GM19043 (cell line): Measurements from ENCODE around the gene HOXC11.

Experiments
- ATAC-seq: cut with Tn5 transposase; IDR thresholded peaks from one replicate; pipeline ENCODE4 v1.9.1; 2021; ENCODE audit warnings: low read depth; ENCODE audit not compliant: unreplicated experiment

Gene HOXC11

GRCh38 chr12:53971686-53972085, 1.2 kb upstream of the HOXC11 start:
- ATAC-seq: no peak

GRCh38 chr12:53972152-53972702, 699 bp upstream of the HOXC11 start:
- ATAC-seq: no peak

DNA sequence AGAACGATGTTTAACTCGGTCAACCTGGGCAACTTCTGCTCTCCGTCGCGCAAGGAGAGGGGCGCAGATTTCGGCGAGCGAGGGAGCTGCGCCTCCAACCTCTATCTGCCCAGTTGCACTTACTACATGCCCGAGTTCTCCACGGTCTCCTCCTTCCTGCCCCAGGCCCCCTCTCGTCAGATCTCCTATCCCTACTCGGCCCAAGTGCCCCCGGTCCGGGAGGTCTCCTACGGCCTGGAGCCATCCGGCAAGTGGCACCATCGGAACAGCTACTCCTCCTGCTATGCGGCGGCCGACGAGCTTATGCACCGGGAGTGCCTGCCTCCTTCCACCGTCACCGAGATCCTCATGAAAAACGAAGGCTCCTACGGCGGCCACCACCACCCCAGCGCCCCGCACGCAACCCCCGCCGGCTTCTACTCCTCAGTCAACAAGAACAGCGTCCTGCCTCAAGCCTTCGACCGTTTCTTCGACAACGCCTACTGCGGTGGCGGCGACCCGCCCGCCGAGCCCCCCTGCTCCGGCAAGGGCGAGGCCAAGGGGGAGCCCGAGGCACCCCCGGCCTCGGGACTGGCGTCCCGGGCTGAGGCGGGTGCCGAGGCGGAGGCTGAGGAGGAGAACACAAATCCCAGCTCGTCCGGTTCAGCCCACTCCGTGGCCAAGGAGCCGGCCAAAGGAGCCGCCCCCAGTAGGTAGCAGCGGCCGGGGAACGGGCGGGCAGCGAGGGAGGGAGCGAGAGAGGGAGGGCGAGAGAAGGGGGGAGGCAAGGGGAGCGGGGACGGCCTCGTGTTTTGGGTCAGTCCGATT, 513 bp downstream of the HOXC11 start:
- ATAC-seq: no peak

DNA sequence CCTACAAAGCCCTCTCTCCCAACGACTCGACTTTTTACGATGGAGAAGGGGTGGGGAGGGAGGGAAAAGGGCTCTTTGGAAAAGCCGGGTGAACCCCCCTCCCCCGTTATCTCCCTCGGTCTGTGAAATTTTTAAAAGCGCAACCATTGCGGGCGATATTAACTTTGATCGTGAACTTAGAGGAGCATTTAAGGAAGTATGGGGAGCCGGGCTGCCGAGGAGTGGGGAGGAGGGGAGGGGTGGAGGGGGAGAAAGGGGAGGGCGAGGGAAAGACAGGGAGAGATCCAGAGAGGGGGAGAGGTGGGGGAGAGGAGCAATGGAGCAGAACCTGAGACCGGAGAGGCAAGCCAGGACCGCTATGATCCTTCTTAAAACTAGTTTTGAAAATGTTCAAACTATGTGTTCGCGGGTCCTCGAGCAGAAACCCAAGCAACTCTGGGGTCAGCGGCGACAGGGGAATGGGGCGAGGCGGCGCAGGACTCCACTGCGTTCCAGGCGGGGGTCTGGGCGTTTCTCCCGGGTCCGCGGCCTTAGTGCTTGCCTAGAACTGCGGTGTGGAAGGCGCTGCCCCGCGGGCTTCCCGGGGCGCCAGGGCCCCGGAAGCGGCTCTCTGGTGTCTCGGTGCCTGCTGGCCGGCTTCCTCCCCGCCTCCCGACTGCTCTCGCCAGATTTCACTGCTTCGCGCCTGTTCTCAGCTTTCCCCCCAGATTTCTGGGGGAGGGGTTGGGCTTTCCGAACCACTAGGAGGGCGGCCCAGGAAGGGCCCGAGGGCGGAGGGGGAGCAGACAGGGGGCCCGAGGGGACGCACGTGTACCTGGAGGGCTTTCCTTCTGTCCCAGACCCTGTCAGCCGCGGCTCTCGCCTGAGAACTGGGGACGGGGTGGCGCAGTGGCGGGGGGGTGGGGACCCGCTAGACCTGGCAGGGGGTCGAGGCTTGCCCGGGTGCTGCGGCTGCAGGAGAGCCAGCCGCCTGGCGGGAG, 1.4 kb downstream of the HOXC11 start, which contains the start of gene HOTAIR:
Gene HOTAIR, minus strand, starts transcription at position 871 of the 980 bp plus-strand sequence.
- ATAC-seq: no peak

DNA sequence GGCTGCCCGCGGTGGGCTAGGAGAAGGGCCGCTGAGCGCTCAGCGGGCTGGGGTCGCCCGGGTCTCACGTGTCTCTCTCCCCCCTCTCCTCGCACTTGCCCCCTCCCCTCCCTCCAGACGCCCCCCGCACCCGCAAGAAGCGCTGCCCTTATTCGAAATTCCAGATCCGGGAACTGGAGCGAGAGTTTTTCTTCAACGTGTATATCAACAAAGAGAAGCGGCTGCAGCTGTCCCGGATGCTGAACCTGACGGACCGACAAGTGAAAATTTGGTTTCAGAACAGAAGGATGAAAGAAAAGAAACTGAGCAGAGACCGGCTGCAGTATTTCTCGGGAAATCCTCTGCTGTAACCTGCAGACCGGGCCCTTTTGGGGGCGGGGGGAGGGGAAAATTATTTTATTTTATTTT, 2.1 kb downstream of the HOXC11 start:
- no peak for ATAC-seq

DNA sequence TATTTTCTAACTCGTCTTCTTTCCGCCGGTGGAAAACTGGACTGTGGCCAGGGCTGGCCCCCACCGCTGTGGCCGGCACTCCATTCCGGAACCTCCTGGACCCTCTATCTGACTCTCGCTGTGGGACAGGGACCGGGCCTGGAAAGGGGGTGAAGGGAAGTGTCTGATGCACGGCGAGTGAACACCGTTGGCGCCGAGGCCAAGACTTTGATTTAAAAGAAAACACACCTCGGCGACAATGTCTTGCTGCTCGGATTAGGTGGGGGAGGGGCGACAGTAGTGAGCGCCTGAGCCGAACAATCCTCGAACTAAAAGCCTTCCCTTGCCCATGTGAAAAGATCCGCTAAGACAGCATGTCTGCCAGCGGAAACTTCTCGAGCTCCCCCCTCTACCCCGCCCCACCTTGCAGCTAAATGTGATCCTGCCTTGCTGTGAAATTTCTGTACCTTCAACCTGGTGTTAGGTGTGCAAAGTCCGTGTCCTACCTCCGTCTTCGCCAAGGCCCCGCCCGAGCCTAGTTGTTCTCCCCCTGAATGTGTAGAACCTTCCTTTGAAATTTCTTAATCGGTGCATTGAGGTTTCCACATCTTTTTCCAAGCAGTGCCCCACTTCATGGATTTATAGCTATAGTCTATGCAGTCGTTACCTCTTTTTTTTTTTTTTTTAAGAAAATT, 2.7 kb downstream of the HOXC11 start:
- ATAC-seq: no peak

DNA sequence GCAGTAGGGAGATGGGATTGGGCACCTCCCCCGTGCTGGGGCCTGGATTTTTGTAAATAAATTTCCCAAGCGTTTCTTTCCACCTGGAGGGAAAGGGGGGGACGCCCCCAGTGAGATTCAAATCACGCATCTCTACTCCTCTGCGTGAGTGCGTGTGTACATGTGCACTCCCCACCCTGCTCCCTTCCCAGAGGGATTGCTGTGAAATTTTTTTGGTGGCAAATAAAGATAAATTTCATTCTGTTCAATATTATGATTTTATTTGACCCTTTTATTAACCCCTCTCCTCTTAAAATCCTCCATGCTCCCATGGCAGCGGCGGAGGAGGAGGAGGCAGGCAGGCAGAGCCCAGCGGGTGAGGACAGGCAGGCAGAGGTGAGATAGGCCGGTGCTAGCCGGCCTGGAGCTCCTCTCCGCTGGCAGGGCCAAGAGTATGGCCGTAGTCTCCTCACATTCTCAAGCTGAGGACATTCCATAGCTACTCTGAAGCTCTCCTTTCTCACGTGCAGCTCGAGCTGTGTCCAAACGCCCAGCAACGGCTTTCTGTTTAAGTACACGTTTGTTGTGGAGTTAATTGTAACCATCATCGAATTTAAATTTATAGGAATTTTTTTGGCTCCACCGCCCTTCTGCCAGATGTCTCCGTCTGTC, 3.4 kb downstream of the HOXC11 start:
- no peak for ATAC-seq

DNA sequence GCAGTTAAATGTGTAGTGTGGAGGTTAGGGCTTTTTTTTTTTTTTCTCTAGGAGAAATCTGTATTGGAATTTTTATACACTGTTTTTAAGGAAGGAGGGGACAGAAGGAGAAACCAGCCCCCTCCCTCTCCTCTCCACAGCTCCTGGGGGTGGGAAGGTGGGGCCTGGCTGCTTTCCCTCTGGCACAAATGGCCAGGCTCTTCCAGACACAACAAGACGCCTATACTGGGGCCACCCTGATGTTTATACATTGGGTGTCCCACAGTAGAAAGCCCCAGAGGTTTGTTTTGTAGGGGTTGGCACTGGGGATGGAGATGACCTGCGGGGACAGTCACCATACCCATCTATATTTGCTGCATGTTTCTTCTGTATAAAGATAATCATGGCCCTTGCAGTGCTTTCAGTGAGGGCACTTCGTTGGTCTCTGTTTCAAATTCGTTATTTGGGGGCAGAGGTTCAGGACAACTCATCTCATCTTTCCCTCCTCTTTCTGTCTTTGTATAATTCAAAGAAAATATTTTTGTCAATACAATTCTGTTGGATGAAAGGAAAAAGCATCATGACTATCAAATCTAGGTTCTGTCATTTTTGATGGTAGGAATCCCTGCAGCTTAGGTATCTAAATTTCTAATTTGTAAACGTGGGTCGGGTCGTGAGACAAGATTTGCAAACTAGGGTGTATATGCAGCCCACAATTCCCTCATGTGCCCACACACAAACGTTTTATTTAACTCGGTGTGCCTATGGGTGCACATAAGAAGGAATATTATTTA, 4.1 kb downstream of the HOXC11 start:
- ATAC-seq: no peak

DNA sequence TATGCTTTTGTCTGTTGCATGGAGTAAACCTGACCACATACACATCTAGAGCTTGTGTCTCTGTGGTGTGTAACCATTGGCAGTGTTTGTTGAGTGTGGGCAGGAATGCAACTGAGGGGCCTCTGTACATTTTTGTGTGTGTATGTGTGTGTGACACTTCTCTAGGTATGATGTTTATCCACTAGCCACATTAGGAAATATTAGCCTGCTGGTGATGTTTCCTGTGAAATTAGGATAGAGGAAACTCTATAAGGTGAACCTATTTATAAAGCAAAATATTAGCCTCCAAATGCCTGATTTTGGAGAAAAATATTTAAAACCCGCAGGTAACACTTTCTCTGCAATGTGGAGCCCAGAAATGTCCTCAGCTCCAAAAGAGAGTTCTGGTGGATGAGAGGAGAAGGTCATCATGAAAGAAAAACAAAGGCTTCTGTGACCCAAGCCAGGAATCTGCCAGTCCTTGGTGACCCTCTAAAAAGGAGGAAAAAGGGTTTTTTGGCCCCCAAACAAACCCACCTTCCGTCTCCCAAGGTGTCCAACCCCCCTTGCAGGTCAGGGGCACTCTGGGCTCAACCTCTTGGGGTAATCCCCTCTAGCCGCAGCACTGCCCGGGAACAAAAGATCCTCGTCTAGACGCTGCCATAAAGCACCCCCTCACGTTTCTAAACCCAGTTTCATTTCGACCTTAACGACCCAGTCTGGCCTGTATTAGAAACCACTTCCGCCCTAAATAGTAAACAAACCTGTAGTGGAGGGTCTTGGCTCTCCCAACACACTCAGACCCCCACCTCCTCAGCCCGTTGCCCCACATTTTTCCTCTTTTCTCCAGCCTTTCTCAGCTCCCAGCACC, 4.9 kb downstream of the HOXC11 start:
- no peak for ATAC-seq

GRCh38 chr12:53978477-53979356, 5.8 kb downstream of the HOXC11 start:
- ATAC-seq: no peak

- ATAC-seq: no peak
Observed at GRCh38 chr12:53980104-53980801, 7.3 kb downstream of the HOXC11 start.

DNA sequence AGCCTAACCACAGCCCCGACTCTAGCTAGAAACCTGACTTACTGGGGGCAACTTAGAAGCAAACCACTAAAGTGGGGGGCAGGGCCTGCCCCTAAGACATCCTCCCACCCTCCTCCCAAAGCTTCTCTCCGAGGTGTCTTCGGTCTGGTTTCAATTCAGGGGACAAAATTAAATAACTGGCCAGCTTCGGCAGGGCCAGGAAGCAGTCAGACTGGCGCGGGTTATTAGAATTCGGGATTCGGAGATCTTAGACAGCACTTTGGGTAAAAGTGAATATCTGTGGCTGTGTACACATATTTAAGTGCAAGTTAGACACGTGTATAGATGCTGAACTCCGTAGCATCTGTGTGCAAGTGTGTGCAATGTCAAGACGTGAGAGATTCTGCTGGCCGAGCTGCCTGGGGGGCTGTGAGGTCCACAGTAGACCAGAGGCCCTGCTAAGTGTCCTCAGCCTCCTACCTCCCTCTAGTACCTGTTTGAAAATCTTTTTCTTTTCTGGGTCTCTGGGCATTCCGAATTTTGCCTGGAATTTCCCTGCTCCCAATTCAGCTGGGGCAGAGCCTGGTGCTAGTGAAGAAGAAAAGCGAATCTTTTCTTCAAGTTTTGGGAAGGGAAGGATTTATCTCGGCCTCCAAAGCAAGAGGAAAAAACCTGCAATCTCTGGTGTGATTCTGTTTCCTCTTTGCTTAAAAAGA, 8.0 kb downstream of the HOXC11 start:
- no peak for ATAC-seq

- no peak for ATAC-seq
Observed at GRCh38 chr12:53981634-53982565, 9.0 kb downstream of the HOXC11 start.

- ATAC-seq: no peak
Observed at GRCh38 chr12:53982648-53983567, 10.0 kb downstream of the HOXC11 start.
